HCT116 (cell line): Measurements from ENCODE around the gene ACSL3. TPM values are rescaled to one million over a fixed set of nuclear protein-coding genes. Genes with fewer than 3 reads are reported as not detected.

Experiments used
- ATAC-seq: fragments of 200-7000 bp; cut with Tn5 transposase; 2 replicates; pipeline ENCODE4 v1.9.1; 2020; ENCODE audit warnings: mild to moderate bottlenecking, moderate library complexity
- BruUV-seq: library from RNA; stranded (reverse); fragments of 400-500 nt; replicated peaks from 2 replicates; lab custom pipeline; 2021; lab: Mats Ljungman, UMichigan
- CTCF ChIA-PET: fragments of 300-600 bp; sonication (Branson Sonifier 250); formaldehyde crosslinking; loops from one replicate; lab custom pipeline; 2021; ENCODE audit warnings: antibody characterized with exemption; lab: Charles Lee
- POLR2A ChIA-PET: fragments of 300-600, 350-600 bp; sonication (Branson Sonifier 250); formaldehyde crosslinking; loops from one replicate; lab custom pipeline; 2021; ENCODE audit warnings: antibody characterized with exemption; lab: Charles Lee
- RAD21 ChIA-PET, 2 experiments: fragments of 300-600 bp; sonication (Branson Sonifier 250); formaldehyde crosslinking; loops; one replicate each; lab custom pipeline; 2023; ENCODE audit warnings: low total read pairs in 2 of 2; ENCODE audit not compliant: uncharacterized antibody in 2 of 2, unreplicated experiment in 2 of 2, low non-redundant PET in 1 of 2; lab: Charles Lee
- DNase-seq: peaks from one replicate; pipeline ENCODE4 v3.0.0-alpha.2; 2010; ENCODE audit warnings: low read depth, low spot score
- H2AFZ ChIP-seq: fragments of 200-600 bp; shearing (Covaris generic), sonication (generic); 2 replicates; pipeline ENCODE4 v1.6.1; 2017; ENCODE audit warnings: low read depth, mixed run types, mixed read lengths, antibody characterized with exemption, low read length; ENCODE audit not compliant: poor library complexity, severe bottlenecking
- H3K27ac ChIP-seq: 2 replicates; pipeline ENCODE4 v1.5.1; 2012; ENCODE audit warnings: low read depth, low read length
- H3K27me3 ChIP-seq: fragments of 200-600 bp; sonication (generic); 2 replicates; pipeline ENCODE4 v1.6.1; 2016; ENCODE audit warnings: mixed run types, low read length, mixed read lengths; ENCODE audit not compliant: insufficient read depth
- H3K36me3 ChIP-seq, 2 experiments: fragments of 200-500 bp in 1 of 2; fragments of 200-600 bp in 1 of 2; sonication (Bioruptor generic) in 1 of 2; sonication (generic) in 1 of 2; 2 replicates each; pipeline versions ENCODE4 v1.5.1 to v1.6.1; 2014 to 2016; ENCODE audit warnings: low read length in 2 of 2, inconsistent platforms in 1 of 2, mixed read lengths in 1 of 2, mixed run types in 1 of 2; ENCODE audit not compliant: insufficient read depth in 2 of 2, control insufficient read depth in 1 of 2
- H3K4me1 ChIP-seq, 2 experiments: fragments of 200-600 bp in 1 of 2; sonication (generic) in 1 of 2; 2 replicates each; pipeline versions ENCODE4 v1.5.1 to v1.6.1; 2012 to 2017; ENCODE audit warnings: low read length in 2 of 2, inconsistent platforms in 1 of 2, mild to moderate bottlenecking in 1 of 2, mixed read lengths in 1 of 2, mixed run types in 1 of 2, moderate library complexity in 1 of 2; ENCODE audit not compliant: insufficient read depth in 2 of 2, control insufficient read depth in 1 of 2
- H3K4me2 ChIP-seq: fragments of 200-600 bp; sonication (generic); 2 replicates; pipeline ENCODE4 v1.6.1; 2017; ENCODE audit warnings: mixed run types, low read length, mixed read lengths
- H3K4me3 ChIP-seq, 2 experiments: fragments of 200-600 bp in 1 of 2; sonication (generic) in 1 of 2; replicated peaks in 1 of 2; 2 replicates each; pipeline ENCODE4 v1.5.1; 2011 to 2016; ENCODE audit warnings: low read length in 2 of 2, control low read depth in 1 of 2, low read depth in 1 of 2, mild to moderate bottlenecking in 1 of 2, mixed read lengths in 1 of 2, mixed run types in 1 of 2
- H3K79me2 ChIP-seq: fragments of 200-600 bp; sonication (generic); 2 replicates; pipeline ENCODE4 v1.6.1; 2017; ENCODE audit warnings: mild to moderate bottlenecking, mixed run types, low read length, moderate library complexity, mixed read lengths; ENCODE audit not compliant: insufficient read depth
- H3K9ac ChIP-seq: fragments of 200-600 bp; sonication (generic); 2 replicates; pipeline ENCODE4 v1.6.1; 2016; ENCODE audit warnings: low read length, mixed read lengths
- H3K9me2 ChIP-seq: fragments of 200-600 bp; sonication (generic), shearing (Covaris generic); 2 replicates; pipeline ENCODE4 v1.6.1; 2017; ENCODE audit warnings: mixed run types, mild to moderate bottlenecking, moderate library complexity; ENCODE audit not compliant: insufficient read depth
- H3K9me3 ChIP-seq, 2 experiments: fragments of 200-500 bp in 1 of 2; fragments of 200-600 bp in 1 of 2; sonication (Bioruptor generic) in 1 of 2; sonication (generic) in 1 of 2; 2 replicates each; pipeline ENCODE4 v1.6.1; 2014 to 2017; ENCODE audit warnings: low read length in 2 of 2, mixed read lengths in 2 of 2, inconsistent platforms in 1 of 2, low read depth in 1 of 2, mild to moderate bottlenecking in 1 of 2, mixed run types in 1 of 2, moderate library complexity in 1 of 2; ENCODE audit not compliant: control insufficient read depth in 1 of 2, insufficient read depth in 1 of 2
- H4K20me1 ChIP-seq: fragments of 200-600 bp; sonication (generic), shearing (Covaris generic); 2 replicates; pipeline ENCODE4 v1.6.1; 2017; ENCODE audit warnings: mixed run types, mild to moderate bottlenecking, moderate library complexity; ENCODE audit not compliant: insufficient read depth
- ATF3 ChIP-seq: IDR thresholded peaks from 2 replicates; pipeline ENCODE4 v1.6.1; 2012
- EGR1 ChIP-seq: IDR thresholded peaks from 2 replicates; pipeline ENCODE4 v1.6.1; 2012; ENCODE audit warnings: low read depth
- EZH2 ChIP-seq: fragments of 200-600 bp; sonication (generic); IDR thresholded peaks from 2 replicates; pipeline ENCODE4 v1.6.1; 2017; ENCODE audit warnings: antibody characterized with exemption, mixed run types
- EZH2phosphoT487 ChIP-seq: fragments of 200-600 bp; IDR thresholded peaks from 2 replicates; pipeline ENCODE4 v1.6.1; 2018; ENCODE audit warnings: antibody characterized with exemption, borderline replicate concordance
- FOSL1 ChIP-seq: IDR thresholded peaks from 2 replicates; pipeline ENCODE4 v1.6.1; 2012; ENCODE audit warnings: low read depth
- MAX ChIP-seq: IDR thresholded peaks from 2 replicates; pipeline ENCODE4 v1.6.1; 2012
- RAD21 ChIP-seq: IDR thresholded peaks from 2 replicates; pipeline ENCODE4 v1.6.1; 2012; ENCODE audit warnings: low read depth, mild to moderate bottlenecking
- SRF ChIP-seq: IDR thresholded peaks from 2 replicates; pipeline ENCODE4 v1.6.1; 2012; ENCODE audit warnings: low read depth
- TCF7L2 ChIP-seq: IDR thresholded peaks from 2 replicates; pipeline ENCODE4 v1.7.0; 2011; ENCODE audit warnings: borderline replicate concordance, inconsistent platforms; ENCODE audit not compliant: insufficient read depth, insufficient read length; ENCODE audit errors: extremely low read depth
- YY1 ChIP-seq: IDR thresholded peaks from 2 replicates; pipeline ENCODE4 v1.6.1; 2011; ENCODE audit warnings: low read length, low read depth, moderate library complexity, mild to moderate bottlenecking; ENCODE audit not compliant: insufficient replicate concordance; ENCODE audit errors: extremely low read depth
- ZFX ChIP-seq: fragments of 450-650 bp; IDR thresholded peaks from 2 replicates; pipeline ENCODE4 v1.6.1; 2017
- ZNF274 ChIP-seq: fragments of 200-500 bp; sonication (Bioruptor generic); IDR thresholded peaks from 2 replicates; pipeline ENCODE4 v1.6.1; 2014; ENCODE audit warnings: mild to moderate bottlenecking, low read depth, low read length, inconsistent platforms
- intact Hi-C: fragments of 100-400 bp; cut with micrococcal nuclease; formaldehyde crosslinking; loops from 2 replicates; pipeline ENCODE4 v1.10.0; 2022
- total RNA-seq: library from RNA; stranded (reverse); gene quantifications from one replicate; pipeline ENCODE4 v1.2.1, GENCODE V29; 2021; ENCODE audit not compliant: unreplicated experiment
- TF ChIP-seq, protein P1 (sequence below), 3 experiments: fragments of 200-600 bp in 1 of 3; sonication (generic) in 1 of 3; IDR thresholded peaks in 2 of 3; conservative IDR thresholded peaks in 1 of 3; 2 replicates each; pipeline ENCODE4 v1.5.1; 2012 to 2017; ENCODE audit warnings: low read depth in 2 of 3, low read length in 2 of 3, antibody characterized with exemption in 1 of 3, borderline replicate concordance in 1 of 3, control low read depth in 1 of 3, mild to moderate bottlenecking in 1 of 3, mixed read lengths in 1 of 3, mixed run types in 1 of 3, moderate library complexity in 1 of 3; ENCODE audit not compliant: insufficient read depth in 1 of 3
- TF ChIP-seq, protein P2 (sequence below): IDR thresholded peaks from 2 replicates; pipeline ENCODE4 v1.6.1; 2011; ENCODE audit warnings: mild to moderate bottlenecking, low read length, moderate library complexity; ENCODE audit not compliant: insufficient replicate concordance; ENCODE audit errors: extremely low read depth

ACSL3 gene
- total RNA-seq, 1 experiment from 2014 or later = 142 TPM

DNA sequence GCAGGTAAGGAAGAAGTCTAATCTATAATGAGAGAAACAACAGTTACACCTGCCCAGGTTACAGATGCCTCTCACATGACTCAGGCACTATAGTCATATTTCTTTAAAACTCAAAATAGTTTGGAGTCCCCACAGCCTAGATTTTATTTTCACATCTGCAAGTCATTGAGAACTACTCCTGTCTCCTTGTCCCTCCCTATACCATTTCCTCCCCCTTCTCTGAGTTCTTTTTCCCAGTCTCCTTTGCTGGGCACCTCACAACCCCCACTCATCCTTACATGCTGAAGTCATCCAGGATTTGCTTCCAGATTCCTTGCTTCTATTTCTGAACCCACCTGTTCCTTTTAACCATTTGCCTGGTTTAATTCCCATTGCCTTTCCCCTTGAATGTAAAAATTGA is 118.0 kb downstream of the ACSL3 start:
- Histone ChIP-seq H2AFZ (no peak overlapping the region), H3K4me2 (no peak overlapping the region), H3K27me3 (no peaks in the 10 kb centered on the region), H3K27ac (no peak overlapping the region), H3K9me2 (no peaks in the 10 kb centered on the region), H3K4me3 (no peak overlapping the region), H4K20me1 (no peaks in the 10 kb centered on the region), H3K36me3 (no peaks in the 10 kb centered on the region), H3K4me1 (peaks cover 0 to 4% of the 10 kb centered on the region in 2 experiments; a peak in 1 of 4 replicates), H3K9me3 (no peaks in the 10 kb centered on the region), H3K79me2 (no peaks in the 10 kb centered on the region), H3K9ac (no peak overlapping the region)
- TF ChIP-seq EZH2phosphoT487 (no peak), ZFX (no peak), TCF7L2 (no peak), RAD21 (no peak), YY1 (no peak), SRF (no peak), EGR1 (no peak), ATF3 (no peak), EZH2 (no peak), FOSL1 (no peak), MAX (no peak), ZNF274 (no peak)
- TF ChIP-seq, protein P1, sequence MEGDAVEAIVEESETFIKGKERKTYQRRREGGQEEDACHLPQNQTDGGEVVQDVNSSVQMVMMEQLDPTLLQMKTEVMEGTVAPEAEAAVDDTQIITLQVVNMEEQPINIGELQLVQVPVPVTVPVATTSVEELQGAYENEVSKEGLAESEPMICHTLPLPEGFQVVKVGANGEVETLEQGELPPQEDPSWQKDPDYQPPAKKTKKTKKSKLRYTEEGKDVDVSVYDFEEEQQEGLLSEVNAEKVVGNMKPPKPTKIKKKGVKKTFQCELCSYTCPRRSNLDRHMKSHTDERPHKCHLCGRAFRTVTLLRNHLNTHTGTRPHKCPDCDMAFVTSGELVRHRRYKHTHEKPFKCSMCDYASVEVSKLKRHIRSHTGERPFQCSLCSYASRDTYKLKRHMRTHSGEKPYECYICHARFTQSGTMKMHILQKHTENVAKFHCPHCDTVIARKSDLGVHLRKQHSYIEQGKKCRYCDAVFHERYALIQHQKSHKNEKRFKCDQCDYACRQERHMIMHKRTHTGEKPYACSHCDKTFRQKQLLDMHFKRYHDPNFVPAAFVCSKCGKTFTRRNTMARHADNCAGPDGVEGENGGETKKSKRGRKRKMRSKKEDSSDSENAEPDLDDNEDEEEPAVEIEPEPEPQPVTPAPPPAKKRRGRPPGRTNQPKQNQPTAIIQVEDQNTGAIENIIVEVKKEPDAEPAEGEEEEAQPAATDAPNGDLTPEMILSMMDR (IDR thresholded peaks at IDR 0.05 in 2 of 3, conservative IDR thresholded peaks at IDR 0.05 in 1 of 3; ENCODE audit: borderline replicate concordance in 1 of 3, insufficient read depth in 1 of 3, low read depth in 2 of 3, low read length in 2 of 3) = no peak
- TF ChIP-seq, protein P2, sequence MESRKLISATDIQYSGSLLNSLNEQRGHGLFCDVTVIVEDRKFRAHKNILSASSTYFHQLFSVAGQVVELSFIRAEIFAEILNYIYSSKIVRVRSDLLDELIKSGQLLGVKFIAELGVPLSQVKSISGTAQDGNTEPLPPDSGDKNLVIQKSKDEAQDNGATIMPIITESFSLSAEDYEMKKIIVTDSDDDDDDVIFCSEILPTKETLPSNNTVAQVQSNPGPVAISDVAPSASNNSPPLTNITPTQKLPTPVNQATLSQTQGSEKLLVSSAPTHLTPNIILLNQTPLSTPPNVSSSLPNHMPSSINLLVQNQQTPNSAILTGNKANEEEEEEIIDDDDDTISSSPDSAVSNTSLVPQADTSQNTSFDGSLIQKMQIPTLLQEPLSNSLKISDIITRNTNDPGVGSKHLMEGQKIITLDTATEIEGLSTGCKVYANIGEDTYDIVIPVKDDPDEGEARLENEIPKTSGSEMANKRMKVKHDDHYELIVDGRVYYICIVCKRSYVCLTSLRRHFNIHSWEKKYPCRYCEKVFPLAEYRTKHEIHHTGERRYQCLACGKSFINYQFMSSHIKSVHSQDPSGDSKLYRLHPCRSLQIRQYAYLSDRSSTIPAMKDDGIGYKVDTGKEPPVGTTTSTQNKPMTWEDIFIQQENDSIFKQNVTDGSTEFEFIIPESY = no peak
- BruUV-seq = no TSS peak
- ChIA-PET RAD21 (no interaction called here), POLR2A (no interaction called here), CTCF (no interaction called here)
- intact Hi-C loops = loop anchor here (10.0 kb wide), 2 partner anchors 546 to 986 kb away; no protein-coding TSS in a partner anchor
- DNase-seq (no peak), ATAC-seq (no peak)
